ENCODE results near the gene ZNF230.

ZNF230 gene

GRCh38 chr19:43983544-43983911 lies 19.2 kb upstream of the ZNF230 start:
- TF ChIP-seq CTCF (IDR thresholded peaks at IDR 0.05; ENCODE audit: control insufficient read depth, insufficient read depth, low read depth, low read length, missing control alignments): no peak
- H3K4me3 ChIP-seq (ENCODE audit: control insufficient read depth, low read depth, low read length): peak overlapping the region; percentile 66
- DNase-seq (ENCODE audit: low read depth): no peak

GRCh38 chr19:43983912-43984686 lies 18.7 kb upstream of the ZNF230 start, which contains the start of gene ZNF155:
Gene ZNF155 (plus strand): TSS chr19:43984188. CDS start chr19:43988544, 4,356 bp downstream.
- peak; percentile 92 for DNase-seq (ENCODE audit: low read depth)
- TF ChIP-seq CTCF (IDR thresholded peaks at IDR 0.05; ENCODE audit: control insufficient read depth, insufficient read depth, low read depth, low read length, missing control alignments): no peak
- H3K4me3 ChIP-seq (ENCODE audit: control insufficient read depth, low read depth, low read length): peak within 1 kb of the TSS; percentile 66

- TF ChIP-seq CTCF (IDR thresholded peaks at IDR 0.05; ENCODE audit: control insufficient read depth, insufficient read depth, low read depth, low read length, missing control alignments): no peak
- H3K4me3 ChIP-seq (ENCODE audit: control insufficient read depth, low read depth, low read length): peak overlapping the region; percentile 66
- DNase-seq (ENCODE audit: low read depth): no peak
These were observed 18.1 kb upstream of the ZNF230 start for GRCh38 chr19:43984687-43985000.

GRCh38 chr19:43997631-43998290 lies 5.0 kb upstream of the ZNF230 start:
- TF ChIP-seq CTCF (IDR thresholded peaks at IDR 0.05; ENCODE audit: control insufficient read depth, insufficient read depth, low read depth, low read length, missing control alignments): no peak
- DNase-seq (ENCODE audit: low read depth): peak; percentile 20
- no peak overlapping the region for H3K4me3 ChIP-seq (ENCODE audit: control insufficient read depth, low read depth, low read length)

- no peak for DNase-seq (ENCODE audit: low read depth)
- TF ChIP-seq CTCF (IDR thresholded peaks at IDR 0.05; ENCODE audit: control insufficient read depth, insufficient read depth, low read depth, low read length, missing control alignments): no peak
- peak overlapping the region; percentile 97 for H3K4me3 ChIP-seq (ENCODE audit: control insufficient read depth, low read depth, low read length)
These were observed 568 bp upstream of the ZNF230 start for GRCh38 chr19:44002212-44002565.

- peak; percentile 1 for TF ChIP-seq CTCF (IDR thresholded peaks at IDR 0.05; ENCODE audit: control insufficient read depth, insufficient read depth, low read depth, low read length, missing control alignments)
- DNase-seq (ENCODE audit: low read depth): no peak
- peak overlapping the region; percentile 97 for H3K4me3 ChIP-seq (ENCODE audit: control insufficient read depth, low read depth, low read length)
These were observed 778 bp downstream of the ZNF230 start for GRCh38 chr19:44003461-44004009.

Measured in AG09309 (cell line).